HepG2 (cell line): ENCODE measurements around the gene IL1R1. TPM values are rescaled to one million over a fixed set of nuclear protein-coding genes. Genes with fewer than 3 reads are reported as not detected.

Source experiments
- ARNT ChIP-seq: fragments of 450-650 bp; IDR thresholded peaks from 2 replicates; pipeline ENCODE4 v1.6.1; 2017
- ARNTL ChIP-seq: sonication (generic); formaldehyde crosslinking; IDR thresholded peaks from 2 replicates; pipeline ENCODE4 v1.4.0; 2020; ENCODE audit warnings: mild to moderate bottlenecking, missing genetic modification reagents
- ATF7 ChIP-seq, 2 experiments: fragments of 450-650 bp in 1 of 2; sonication (generic) in 1 of 2; formaldehyde crosslinking in 1 of 2; IDR thresholded peaks; 2 replicates each; pipeline versions ENCODE4 v1.4.0 to v1.6.1; 2016 to 2020; ENCODE audit warnings: antibody characterized with exemption in 1 of 2, mild to moderate bottlenecking in 1 of 2, missing genetic modification reagents in 1 of 2
- ATM ChIP-seq: fragments of 450-650 bp; IDR thresholded peaks from 2 replicates; pipeline ENCODE4 v1.7.1; 2017; ENCODE audit warnings: mild to moderate bottlenecking, borderline replicate concordance
- HOXA9 ChIP-seq: sonication (generic); formaldehyde crosslinking; IDR thresholded peaks from 2 replicates; pipeline ENCODE4 v1.8.1; 2022; ENCODE audit warnings: missing genetic modification reagents, mild to moderate bottlenecking, moderate library complexity, borderline replicate concordance
- MBD4 ChIP-seq: IDR thresholded peaks from 2 replicates; pipeline ENCODE4 v1.6.1; 2012; ENCODE audit warnings: low read length, inconsistent platforms, borderline replicate concordance
- MXI1 ChIP-seq: IDR thresholded peaks from 3 replicates; pipeline ENCODE4 v1.6.1; 2012; ENCODE audit warnings: low read depth, low read length, inconsistent platforms, borderline replicate concordance
- MYC ChIP-seq: sonication (generic); formaldehyde crosslinking; IDR thresholded peaks from 2 replicates; pipeline ENCODE4 v1.9.0; 2021; ENCODE audit warnings: missing genetic modification reagents, borderline replicate concordance
- MYNN ChIP-seq: sonication (generic); formaldehyde crosslinking; IDR thresholded peaks from 2 replicates; pipeline ENCODE4 v1.4.0; 2020; ENCODE audit warnings: mild to moderate bottlenecking, low read depth, missing genetic modification reagents
- PHF8 ChIP-seq: sonication (generic); formaldehyde crosslinking; IDR thresholded peaks from 2 replicates; pipeline ENCODE4 v1.5.0; 2020; ENCODE audit warnings: missing genetic modification reagents
- PLRG1 ChIP-seq: fragments of 450-650 bp; conservative IDR thresholded peaks from 2 replicates; pipeline ENCODE4 v1.6.1; 2016
- SMARCE1 ChIP-seq: fragments of 450-650 bp; IDR thresholded peaks from 2 replicates; pipeline ENCODE4 v1.6.1; 2017; ENCODE audit warnings: borderline replicate concordance
- SNAPC2 ChIP-seq: sonication (generic); formaldehyde crosslinking; IDR thresholded peaks from 2 replicates; pipeline ENCODE4 v1.8.1; 2022; ENCODE audit warnings: mild to moderate bottlenecking, missing genetic modification reagents
- SNAPC4 ChIP-seq: sonication (generic); formaldehyde crosslinking; IDR thresholded peaks from 2 replicates; pipeline ENCODE4 v1.4.0; 2020; ENCODE audit warnings: mild to moderate bottlenecking, missing genetic modification reagents
- TCF7 ChIP-seq: sonication (generic); IDR thresholded peaks from 2 replicates; pipeline ENCODE4 v1.6.1; 2016; ENCODE audit warnings: antibody characterized with exemption, low read depth
- TFAP4 ChIP-seq: sonication (generic); IDR thresholded peaks from 2 replicates; pipeline ENCODE4 v1.6.1; 2016; ENCODE audit warnings: low read depth, borderline replicate concordance
- TRIM22 ChIP-seq: fragments of 450-650 bp; IDR thresholded peaks from 2 replicates; pipeline ENCODE4 v1.6.1; 2017
- YEATS4 ChIP-seq: sonication (generic); formaldehyde crosslinking; IDR thresholded peaks from 2 replicates; pipeline ENCODE4 v1.4.0; 2020; ENCODE audit warnings: missing genetic modification reagents, borderline replicate concordance
- ZNF850 ChIP-seq: sonication (generic); formaldehyde crosslinking; conservative IDR thresholded peaks from 2 replicates; pipeline ENCODE4 v1.9.0; 2021; ENCODE audit warnings: mild to moderate bottlenecking, missing genetic modification reagents
- polyA plus RNA-seq, 8 experiments: library from polyadenylated mRNA; depleted of rRNA in 3 of 8; stranded (reverse) in 7 of 8; unstranded in 1 of 8; fragments of >200 nt; fragmentation: Illumina TruSeq in 4 of 8; extraction: Trizol in 4 of 8; gene quantifications; 2 replicates each; pipeline versions ENCODE4 v1.2.1 to v1.2.3, GENCODE V29; 2011 to 2016; ENCODE audit warnings: low read depth in 4 of 8, missing spikeins in 1 of 8, mixed read lengths in 1 of 8; ENCODE audit not compliant: insufficient read depth in 1 of 8
- total RNA-seq, 5 experiments: library from RNA; depleted of rRNA; stranded (reverse); fragments of >200 nt; fragmentation: Illumina TruSeq; extraction: Trizol; gene quantifications; 2 replicates each; pipeline ENCODE4 v1.2.3, GENCODE V29; 2016; ENCODE audit warnings: low read depth in 1 of 5
- TF ChIP-seq, protein P1 (sequence below): IDR thresholded peaks from 2 replicates; pipeline ENCODE4 v1.6.1; 2012; ENCODE audit warnings: low read depth, low read length, improper control_type of control experiment
- TF ChIP-seq, protein P2 (sequence below): sonication (generic); formaldehyde crosslinking; IDR thresholded peaks from 2 replicates; pipeline ENCODE4 v1.8.0; 2022; ENCODE audit warnings: mild to moderate bottlenecking, missing genetic modification reagents, moderate library complexity

Gene IL1R1
- total and polyA plus RNA-seq, 2 of the 13 experiments (the other 11 are each of a cell fraction or from before 2014, with no cell fraction given), result 38.0 to 93.1 TPM

DNA sequence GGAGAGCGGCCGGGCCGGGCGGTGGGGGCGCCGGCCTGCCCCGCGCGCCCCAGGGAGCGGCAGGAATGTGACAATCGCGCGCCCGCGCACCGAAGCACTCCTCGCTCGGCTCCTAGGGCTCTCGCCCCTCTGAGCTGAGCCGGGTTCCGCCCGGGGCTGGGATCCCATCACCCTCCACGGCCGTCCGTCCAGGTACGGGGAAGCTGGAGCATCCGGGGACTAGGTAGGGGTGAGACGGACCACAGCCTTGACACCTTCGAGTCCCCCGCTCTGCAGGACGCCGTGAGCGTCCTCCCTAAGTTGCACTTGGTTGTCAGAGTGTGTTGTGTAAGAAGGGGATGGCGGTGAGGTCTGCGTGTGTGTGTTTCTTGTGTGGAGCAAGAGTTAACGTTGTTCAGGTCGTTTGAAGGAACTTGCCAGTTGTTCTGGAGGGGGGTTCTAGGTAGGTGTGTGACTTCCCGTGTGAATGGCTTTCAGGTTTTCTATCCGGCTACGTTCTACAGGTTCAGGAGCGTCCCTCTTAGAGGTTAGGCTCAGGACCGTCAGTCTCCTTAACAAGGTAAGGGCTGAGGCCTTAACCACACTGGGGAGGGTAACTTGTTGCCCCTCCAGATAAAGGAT, 393 bp downstream of the IL1R1 start (continued):
- TF ChIP-seq SNAPC4 (CRISPR knock-in tag), result no peak
- no peak for TF ChIP-seq TFAP4
- no peak for TF ChIP-seq TRIM22
- TF ChIP-seq MYNN, result no peak
- TF ChIP-seq ATF7 (IDR thresholded peaks at IDR 0.05), result no peak
- TF ChIP-seq ATF7 (CRISPR knock-in tag; IDR thresholded peaks at IDR 0.05), result no peak
- no peak for TF ChIP-seq SMARCE1
- peak; percentile 69; the same call in 1 of the 2 replicates for TF ChIP-seq YEATS4 (CRISPR knock-in tag)
- TF ChIP-seq MBD4, result no peak
- TF ChIP-seq ARNT, result no peak
- TF ChIP-seq, protein P1, sequence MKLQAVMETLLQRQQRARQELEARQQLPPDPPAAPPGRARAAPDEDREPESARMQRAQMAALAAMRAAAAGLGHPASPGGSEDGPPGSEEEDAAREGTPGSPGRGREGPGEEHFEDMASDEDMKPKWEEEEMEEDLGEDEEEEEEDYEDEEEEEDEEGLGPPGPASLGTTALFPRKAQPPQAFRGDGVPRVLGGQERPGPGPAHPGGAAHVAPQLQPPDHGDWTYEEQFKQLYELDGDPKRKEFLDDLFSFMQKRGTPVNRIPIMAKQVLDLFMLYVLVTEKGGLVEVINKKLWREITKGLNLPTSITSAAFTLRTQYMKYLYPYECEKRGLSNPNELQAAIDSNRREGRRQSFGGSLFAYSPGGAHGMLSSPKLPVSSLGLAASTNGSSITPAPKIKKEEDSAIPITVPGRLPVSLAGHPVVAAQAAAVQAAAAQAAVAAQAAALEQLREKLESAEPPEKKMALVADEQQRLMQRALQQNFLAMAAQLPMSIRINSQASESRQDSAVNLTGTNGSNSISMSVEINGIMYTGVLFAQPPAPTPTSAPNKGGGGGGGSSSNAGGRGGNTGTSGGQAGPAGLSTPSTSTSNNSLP, result no peak
- TF ChIP-seq ATM, result no peak
- peak; percentile 16; the same call in 1 of the 2 replicates for TF ChIP-seq MYC (CRISPR knock-in tag)
- TF ChIP-seq, protein P2, sequence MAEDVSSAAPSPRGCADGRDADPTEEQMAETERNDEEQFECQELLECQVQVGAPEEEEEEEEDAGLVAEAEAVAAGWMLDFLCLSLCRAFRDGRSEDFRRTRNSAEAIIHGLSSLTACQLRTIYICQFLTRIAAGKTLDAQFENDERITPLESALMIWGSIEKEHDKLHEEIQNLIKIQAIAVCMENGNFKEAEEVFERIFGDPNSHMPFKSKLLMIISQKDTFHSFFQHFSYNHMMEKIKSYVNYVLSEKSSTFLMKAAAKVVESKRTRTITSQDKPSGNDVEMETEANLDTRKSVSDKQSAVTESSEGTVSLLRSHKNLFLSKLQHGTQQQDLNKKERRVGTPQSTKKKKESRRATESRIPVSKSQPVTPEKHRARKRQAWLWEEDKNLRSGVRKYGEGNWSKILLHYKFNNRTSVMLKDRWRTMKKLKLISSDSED (CRISPR knock-in tag), result no peak
- no peak for TF ChIP-seq HOXA9
- TF ChIP-seq ZNF850 (CRISPR knock-in tag), result no peak
- TF ChIP-seq MXI1, result no peak; the same call in 2 of the 3 replicates
- TF ChIP-seq PLRG1, result no peak
- TF ChIP-seq SNAPC2 (CRISPR knock-in tag), result no peak
- peak; percentile 4; the same call in 1 of the 2 replicates for TF ChIP-seq ARNTL (CRISPR knock-in tag)
- TF ChIP-seq TCF7, result no peak
- TF ChIP-seq PHF8, result peak; percentile 72
